SHP77 treated with DMSO at 0.1 percent for 48 hours (cell line): Measurements from ENCODE around the gene ITGA3.
A peak's percentile ranks its signal among the peaks of the same experiment; 100 is the strongest.
"Not testable (repeated sequence)": the region's sequence is repeated elsewhere in the genome, so short reads cannot be mapped to it uniquely, and the experiment has no call there.

Experiments used
- DNase-seq: peaks from one replicate; lab custom pipeline; 2025; lab: John Stamatoyannopoulos, UW

Gene ITGA3

DNA sequence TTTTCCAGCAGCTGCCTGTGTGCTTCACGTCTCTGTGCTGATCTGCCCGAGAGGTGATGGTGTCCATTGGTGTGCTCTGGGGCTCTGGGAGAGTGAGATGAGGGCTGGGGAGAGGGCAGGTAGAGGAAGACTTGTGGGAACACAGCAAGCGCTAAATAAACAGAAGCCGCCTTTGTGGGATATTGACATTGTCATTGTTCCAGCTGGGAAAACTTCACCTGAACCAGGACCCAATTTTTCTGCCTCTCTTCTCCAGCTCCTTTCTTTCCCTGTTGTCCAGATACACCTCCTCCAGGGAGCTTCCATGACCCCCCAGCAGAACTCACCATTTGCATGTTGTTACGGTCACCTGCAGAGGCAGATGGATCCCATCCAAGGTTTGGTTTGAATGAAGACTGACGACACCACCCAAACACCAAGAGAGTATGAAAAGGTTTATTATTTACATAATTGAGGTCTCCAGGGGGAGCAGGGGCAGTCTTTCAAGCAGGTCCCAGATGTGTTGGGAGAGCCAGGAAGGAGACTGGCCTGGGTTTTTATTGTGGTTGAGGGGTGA, 3.6 kb upstream of the ITGA3 start:
- DNase-seq, result peak; percentile 16

GRCh38 chr17:50052822-50053653, 2.9 kb upstream of the ITGA3 start:
- no peak for DNase-seq

DNA sequence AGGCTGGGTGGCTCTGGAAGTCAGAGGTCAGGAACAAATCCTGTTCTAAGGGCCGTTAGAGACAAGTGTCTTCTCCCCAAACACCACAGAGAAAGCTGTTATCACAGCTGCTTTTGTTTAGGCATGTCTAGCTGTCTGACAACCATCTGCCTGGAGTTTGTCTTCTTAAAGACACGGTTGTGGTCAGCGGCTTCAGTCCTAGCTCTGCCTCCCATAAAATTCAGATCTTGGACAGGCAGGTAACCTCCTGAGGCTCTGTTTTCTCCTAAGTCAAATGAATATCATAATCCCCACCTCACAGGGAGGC, 2.3 kb upstream of the ITGA3 start:
- DNase-seq, result no peak

- DNase-seq, result peak; percentile 70
Measured at GRCh38 chr17:50055055-50055425, 870 bp upstream of the ITGA3 start.

- DNase-seq, result peak; percentile 46
Measured at GRCh38 chr17:50056217-50056960, 479 bp downstream of the ITGA3 start.

GRCh38 chr17:50056961-50057330, 1.0 kb downstream of the ITGA3 start:
- no peak for DNase-seq

- DNase-seq, result no peak
Measured at GRCh38 chr17:50057521-50057991, 1.6 kb downstream of the ITGA3 start.

DNA sequence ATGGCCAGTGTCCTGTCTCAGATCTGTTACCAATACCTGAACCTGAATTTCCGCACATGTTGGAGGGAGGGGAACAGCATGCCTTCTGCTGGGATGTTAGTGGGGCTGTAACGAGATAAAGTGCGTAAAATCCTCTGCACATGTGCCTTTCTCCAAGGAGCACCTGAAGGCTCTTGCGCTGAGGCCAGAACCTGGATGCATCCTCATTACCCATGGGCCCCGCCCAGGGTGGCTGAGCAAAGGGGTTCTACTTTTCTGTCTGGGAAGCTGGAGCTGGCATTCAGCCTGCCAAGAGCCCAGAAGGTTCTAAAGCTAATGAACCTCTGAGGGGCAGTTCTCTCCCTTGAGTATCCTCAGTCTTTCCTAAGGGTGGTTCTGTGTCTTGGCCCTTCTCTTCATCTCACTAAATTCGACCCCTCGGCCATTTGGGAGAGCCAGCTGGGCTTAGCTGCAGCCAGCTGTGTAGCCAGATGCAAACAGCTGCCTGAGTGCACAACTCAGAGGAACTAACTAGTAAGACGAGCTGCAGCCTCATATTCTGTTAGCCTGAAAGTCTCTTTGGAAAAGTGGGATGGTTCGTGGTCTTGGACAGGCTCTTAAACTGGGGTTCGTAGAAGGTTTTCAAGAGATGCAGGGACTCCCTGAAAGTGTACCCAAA, 2.5 kb downstream of the ITGA3 start:
- DNase-seq, result no peak

- no peak for DNase-seq
Measured at GRCh38 chr17:50059256-50059655, 3.3 kb downstream of the ITGA3 start.

- no peak for DNase-seq
Measured at GRCh38 chr17:50059759-50060273, 3.9 kb downstream of the ITGA3 start.

DNA sequence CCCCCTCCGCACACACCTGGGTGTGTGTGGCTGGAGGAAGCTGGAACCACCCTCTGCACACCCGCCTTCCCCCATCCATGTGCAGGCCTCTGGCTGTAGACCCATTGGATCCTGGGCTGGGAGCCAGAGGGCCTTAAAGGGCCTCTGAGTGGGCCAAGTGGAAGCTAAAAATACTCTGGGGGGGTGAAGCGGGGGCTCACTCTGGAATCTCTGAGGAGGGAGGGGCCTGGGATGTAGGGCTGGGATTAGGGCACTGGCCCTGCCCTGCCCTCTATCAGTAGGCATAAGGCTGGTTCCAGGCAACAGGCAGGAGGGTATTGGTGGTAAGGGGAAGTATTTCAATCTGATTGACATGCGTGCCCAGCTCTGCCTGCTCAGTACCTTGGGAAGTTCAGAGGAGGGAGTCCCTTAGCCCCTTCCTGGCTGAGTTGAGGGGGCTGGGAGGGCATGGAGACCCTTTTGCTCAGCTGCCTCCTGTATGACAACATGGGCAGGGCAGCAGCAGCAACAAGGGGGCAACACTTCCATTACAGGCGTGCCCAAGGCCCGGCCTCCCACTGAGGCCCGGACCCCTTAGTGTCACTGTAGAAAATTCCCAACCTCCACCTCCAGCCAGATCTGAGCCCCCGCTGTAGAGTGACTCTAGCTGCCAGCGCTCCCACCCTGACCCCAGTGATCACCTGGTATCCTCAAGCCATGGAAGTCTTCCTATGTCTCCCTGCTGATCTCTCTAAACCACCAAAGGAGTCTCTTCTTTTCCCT, 5.2 kb downstream of the ITGA3 start:
- no peak for DNase-seq

DNA sequence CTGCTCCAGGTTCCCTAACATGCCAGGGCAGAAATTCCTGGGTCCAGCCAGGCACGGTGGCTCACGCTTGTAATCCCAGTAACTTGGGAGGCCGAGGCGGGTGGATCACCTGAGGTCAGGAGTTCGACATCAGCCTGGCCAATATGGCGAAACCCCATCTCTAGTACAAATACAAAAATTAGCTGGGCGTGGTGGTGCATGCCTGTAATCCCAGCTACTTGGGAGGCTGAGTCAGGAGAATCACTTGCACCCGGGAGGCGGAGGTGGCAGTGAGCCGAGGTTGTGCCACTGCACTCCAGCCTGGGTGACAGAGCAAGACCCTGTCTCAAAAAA, 5.8 kb downstream of the ITGA3 start:
- DNase-seq, result not testable (repeated sequence)

- DNase-seq, result no peak
Measured at GRCh38 chr17:50062293-50063243, 6.7 kb downstream of the ITGA3 start.

DNA sequence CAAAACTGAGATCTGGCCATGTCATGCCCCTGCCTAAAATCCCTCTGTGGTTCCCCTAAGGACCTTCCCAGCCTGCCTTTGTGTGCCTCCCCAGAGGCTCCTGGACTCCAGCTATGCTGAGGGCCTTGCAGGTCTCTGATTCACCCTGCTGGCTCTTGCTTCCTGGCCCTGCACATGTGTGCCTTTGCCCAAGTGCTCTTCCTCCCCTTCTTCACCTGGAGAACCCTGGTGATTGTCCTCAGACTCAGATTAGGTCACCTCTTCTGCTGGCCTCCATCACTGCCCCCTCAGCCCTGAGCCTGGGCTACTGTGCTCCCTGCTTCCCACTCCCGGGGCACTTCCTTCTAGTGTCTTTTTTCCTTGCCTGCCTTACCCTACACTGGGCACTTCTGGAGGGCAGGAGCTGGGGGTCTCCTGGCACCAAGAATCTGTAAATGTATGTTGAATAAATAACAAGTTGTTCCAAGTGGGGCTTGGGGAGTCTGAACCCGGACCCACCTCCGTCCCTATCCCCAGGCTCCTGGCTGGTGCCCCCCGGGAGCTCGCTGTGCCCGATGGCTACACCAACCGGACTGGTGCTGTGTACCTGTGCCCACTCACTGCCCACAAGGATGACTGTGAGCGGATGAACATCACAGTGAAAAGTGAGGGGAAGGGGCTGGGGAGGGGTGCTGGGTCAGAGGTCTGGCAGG, 7.8 kb downstream of the ITGA3 start:
- DNase-seq, result no peak

GRCh38 chr17:50064253-50065001, 8.5 kb downstream of the ITGA3 start:
- DNase-seq, result no peak

GRCh38 chr17:50065056-50065455, 9.1 kb downstream of the ITGA3 start:
- DNase-seq, result no peak

GRCh38 chr17:50066995-50067394, 11.1 kb downstream of the ITGA3 start:
- no peak for DNase-seq

DNA sequence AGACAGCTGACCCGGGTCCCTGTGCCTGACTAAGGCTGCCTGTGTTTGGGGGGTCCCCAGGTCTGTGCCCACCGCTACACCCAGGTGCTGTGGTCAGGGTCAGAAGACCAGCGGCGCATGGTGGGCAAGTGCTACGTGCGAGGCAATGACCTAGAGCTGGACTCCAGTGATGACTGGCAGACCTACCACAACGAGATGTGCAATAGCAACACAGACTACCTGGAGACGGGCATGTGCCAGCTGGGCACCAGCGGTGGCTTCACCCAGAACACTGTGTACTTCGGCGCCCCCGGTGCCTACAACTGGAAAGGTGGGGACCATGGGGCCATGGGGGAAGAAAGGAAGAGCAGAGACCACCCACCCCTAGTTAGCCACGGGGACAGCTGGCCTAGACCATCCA, 12.1 kb downstream of the ITGA3 start:
- no peak for DNase-seq

- no peak for DNase-seq
Measured at GRCh38 chr17:50070908-50071680, 15.2 kb downstream of the ITGA3 start.
